Stimulated activated CD4-positive, alpha-beta T cell treated with anti-CD3 and anti-CD28 coated beads, TNF-alpha, amount 100 ng/mL, for 48 hours (primary cell): ENCODE measurements around the gene AGAP3.

Experiments
- DNase-seq, 3 donors: peaks; one replicate each; pipeline ENCODE4 v3.0.0-alpha.2; 2020; ENCODE audit warnings: low read depth in 3 of 3

AGAP3 gene

GRCh38 chr7:151135525-151135845 is 49.2 kb downstream of the AGAP3 start:
- DNase-seq, result no peak

GRCh38 chr7:151135866-151136843 is 49.9 kb downstream of the AGAP3 start:
- DNase-seq, result no peak

GRCh38 chr7:151137076-151137675 is 50.9 kb downstream of the AGAP3 start:
- DNase-seq, result no peak

- no peak for DNase-seq
These were observed 51.5 kb downstream of the AGAP3 start for GRCh38 chr7:151137791-151138152.

- no peak for DNase-seq
These were observed 52.0 kb downstream of the AGAP3 start for GRCh38 chr7:151138153-151138851.

GRCh38 chr7:151139071-151139790 is 53.0 kb downstream of the AGAP3 start:
- no peak for DNase-seq

- DNase-seq, result no peak
These were observed 53.5 kb downstream of the AGAP3 start for GRCh38 chr7:151139791-151140190.

- DNase-seq, result no peak
These were observed 54.6 kb downstream of the AGAP3 start for GRCh38 chr7:151140826-151141225.

GRCh38 chr7:151141311-151141854 is 55.1 kb downstream of the AGAP3 start:
- no peak for DNase-seq

GRCh38 chr7:151141855-151142685 is 55.8 kb downstream of the AGAP3 start:
- no peak for DNase-seq

GRCh38 chr7:151142686-151143040 is 56.4 kb downstream of the AGAP3 start:
- no peak for DNase-seq

GRCh38 chr7:151143261-151144015 is 57.2 kb downstream of the AGAP3 start:
- no peak for DNase-seq

- DNase-seq, result no peak
These were observed 58.1 kb downstream of the AGAP3 start for GRCh38 chr7:151144387-151144786.

GRCh38 chr7:151146761-151147160 is 60.5 kb downstream of the AGAP3 start:
- DNase-seq, result no peak

- DNase-seq, result no peak
These were observed 62.3 kb downstream of the AGAP3 start for GRCh38 chr7:151148319-151149259.

- DNase-seq, result no peak
These were observed 64.1 kb downstream of the AGAP3 start for GRCh38 chr7:151150388-151150787.

- DNase-seq, result no peak
These were observed 66.6 kb downstream of the AGAP3 start for GRCh38 chr7:151152643-151153513.
